Measurements from ENCODE around the gene C21orf58. TPM values are rescaled to one million over a fixed set of nuclear protein-coding genes. Genes with fewer than 3 reads are reported as not detected.

C21orf58 gene
- total and polyA plus RNA-seq, 2 donors from 2014 or later = 0.67 to 2.7 TPM

DNA sequence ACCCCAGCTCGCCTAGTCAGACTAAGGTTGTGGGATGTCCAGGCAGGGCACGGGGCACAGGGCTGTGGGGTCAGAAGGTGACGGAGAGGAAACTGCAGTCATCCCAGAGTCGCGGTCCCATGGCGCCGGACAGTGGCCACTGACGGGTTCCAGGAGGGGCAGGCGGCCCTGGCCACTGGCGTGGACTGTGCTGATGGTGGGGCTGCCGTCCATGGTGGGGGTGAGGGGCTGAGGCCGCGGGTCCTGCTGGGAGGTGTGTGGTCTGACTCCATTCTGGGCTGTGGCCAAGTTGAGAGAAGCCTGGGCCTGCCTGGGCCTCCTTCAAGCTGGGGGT lies 32.3 kb upstream of the C21orf58 start:
- Histone ChIP-seq H3K9ac (ENCODE audit: low read length in 3 of 3) (no peak overlapping the region), H3K36me3 (ENCODE audit: control insufficient read depth in 2 of 3, insufficient read depth in 3 of 3, low read length in 3 of 3) (peaks cover 3 to 18% (median 13%) of the 10 kb centered on the region in 3 donors), H3K4me1 (ENCODE audit: control insufficient read depth in 2 of 3, insufficient read depth in 2 of 3, low read depth in 1 of 3, low read length in 3 of 3) (no peaks in the 10 kb centered on the region), H3K27ac (ENCODE audit: low read depth in 2 of 2, low read length in 2 of 2) (no peak overlapping the region), H3K9me3 (ENCODE audit: control insufficient read depth in 2 of 3, insufficient read depth in 1 of 3, low read length in 3 of 3) (no peaks in the 10 kb centered on the region), H3K4me3 (ENCODE audit: low read length in 3 of 3) (no peak overlapping the region), H3K27me3 (ENCODE audit: control insufficient read depth, insufficient read depth, low read length) (no peaks in the 10 kb centered on the region)
- DNase-seq = no peak
- FAIRE-seq = no peak
- intact Hi-C loops (cut with DNase I) = no loop called here
- no peak for TF ChIP-seq CTCF (IDR thresholded peaks at IDR 0.05; ENCODE audit: borderline replicate concordance, extremely low read depth, insufficient read depth)

DNA sequence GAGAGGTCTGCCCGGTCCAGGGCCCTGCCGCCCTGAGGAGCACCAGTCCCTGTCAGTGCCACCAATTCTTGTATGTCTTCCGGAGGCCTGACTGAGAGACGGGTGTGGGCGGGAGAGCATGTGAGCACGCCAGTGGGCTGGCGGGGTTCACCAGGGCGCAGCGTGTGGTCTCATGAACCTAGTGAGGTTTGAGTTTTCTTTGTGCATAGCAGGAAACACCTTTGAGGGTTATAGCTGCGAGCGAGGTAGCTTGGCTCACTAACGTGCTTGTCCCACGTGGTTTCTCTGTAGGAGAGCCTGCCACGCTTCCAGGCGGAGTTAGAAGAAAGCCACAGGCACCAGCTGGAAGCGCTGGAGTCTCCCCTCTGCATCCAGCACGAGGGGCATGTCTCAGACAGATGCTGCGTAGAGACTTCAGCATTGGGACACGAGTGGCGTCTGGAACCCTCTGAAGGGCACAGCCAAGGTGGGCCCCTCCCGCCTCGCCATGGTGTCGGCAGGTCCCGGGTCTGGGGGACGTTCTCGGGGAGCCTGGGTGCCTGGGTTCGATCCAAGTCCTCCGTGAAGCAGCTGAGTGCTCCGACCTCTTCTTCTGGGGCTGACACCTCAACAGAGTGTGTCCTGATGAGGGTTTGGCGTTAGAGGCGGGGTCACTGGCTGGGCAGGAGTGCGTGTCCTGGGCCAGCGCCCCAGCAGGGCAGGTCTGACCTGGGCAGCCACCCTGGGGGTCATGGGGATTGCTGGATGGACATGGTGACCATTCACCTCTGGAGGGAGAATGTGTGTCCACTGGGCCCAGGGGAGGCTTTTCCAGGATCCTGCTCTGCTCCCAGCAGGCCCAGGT lies 31.7 kb upstream of the C21orf58 start:
- DNase-seq (no peak), FAIRE-seq (no peak)
- no peaks in the 10 kb centered on the region for H3K9me3 ChIP-seq (ENCODE audit: control insufficient read depth in 2 of 3, insufficient read depth in 1 of 3, low read length in 3 of 3)
- intact Hi-C loops (cut with DNase I) = no loop called here
- H3K36me3 ChIP-seq (ENCODE audit: control insufficient read depth in 2 of 3, insufficient read depth in 3 of 3, low read length in 3 of 3) = peaks cover 3 to 23% (median 15%) of the 10 kb centered on the region in 3 donors
- H3K4me1 ChIP-seq (ENCODE audit: control insufficient read depth in 2 of 3, insufficient read depth in 2 of 3, low read depth in 1 of 3, low read length in 3 of 3) = no peaks in the 10 kb centered on the region
- no peak for TF ChIP-seq CTCF (IDR thresholded peaks at IDR 0.05; ENCODE audit: borderline replicate concordance, extremely low read depth, insufficient read depth)
- H3K4me3 ChIP-seq (ENCODE audit: low read length in 3 of 3) = no peak overlapping the region
- no peak overlapping the region for H3K27ac ChIP-seq (ENCODE audit: low read depth in 2 of 2, low read length in 2 of 2)
- H3K9ac ChIP-seq (ENCODE audit: low read length in 3 of 3) = no peak overlapping the region
- no peaks in the 10 kb centered on the region for H3K27me3 ChIP-seq (ENCODE audit: control insufficient read depth, insufficient read depth, low read length)

DNA sequence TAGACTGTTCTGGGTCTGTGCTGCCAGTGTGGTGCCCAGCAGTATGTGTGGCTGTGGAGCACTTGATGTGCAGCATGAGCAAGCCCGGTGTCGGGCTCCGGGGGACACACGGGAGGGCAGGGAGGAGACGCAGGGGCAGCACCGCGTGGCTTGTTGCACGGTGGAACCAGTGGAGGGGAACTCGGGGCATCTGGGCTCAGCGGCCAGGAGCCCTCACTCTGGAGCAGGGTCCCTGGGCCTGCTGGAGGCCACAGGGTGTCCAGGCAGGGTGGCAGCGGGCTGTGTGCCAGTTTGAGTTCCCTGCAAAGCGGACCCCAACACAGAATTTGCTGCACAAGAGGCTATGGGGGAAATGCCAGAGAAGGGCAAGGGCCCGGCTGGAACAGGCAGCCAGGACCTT lies 30.8 kb upstream of the C21orf58 start:
- TF ChIP-seq CTCF (IDR thresholded peaks at IDR 0.05; ENCODE audit: borderline replicate concordance, extremely low read depth, insufficient read depth) = no peak
- Histone ChIP-seq H3K4me1 (ENCODE audit: control insufficient read depth in 2 of 3, insufficient read depth in 2 of 3, low read depth in 1 of 3, low read length in 3 of 3) (no peaks in the 10 kb centered on the region), H3K9me3 (ENCODE audit: control insufficient read depth in 2 of 3, insufficient read depth in 1 of 3, low read length in 3 of 3) (no peaks in the 10 kb centered on the region), H3K27me3 (ENCODE audit: control insufficient read depth, insufficient read depth, low read length) (no peaks in the 10 kb centered on the region), H3K4me3 (ENCODE audit: low read length in 3 of 3) (no peak overlapping the region), H3K36me3 (ENCODE audit: control insufficient read depth in 2 of 3, insufficient read depth in 3 of 3, low read length in 3 of 3) (peaks cover 3 to 30% (median 20%) of the 10 kb centered on the region in 3 donors), H3K9ac (ENCODE audit: low read length in 3 of 3) (no peak overlapping the region), H3K27ac (ENCODE audit: low read depth in 2 of 2, low read length in 2 of 2) (no peak overlapping the region)
- FAIRE-seq (no peak), DNase-seq (peak in 1 of 5 donors; percentile 60)
- intact Hi-C loops (cut with DNase I) = no loop called here

All from kidney (tissue), 14 donors.